ENCODE results near the gene KCNIP3.
"Not testable (repeated sequence)": the region's sequence is repeated elsewhere in the genome, so short reads cannot be mapped to it uniquely, and the experiment has no call there.

The KCNIP3 gene

GRCh38 chr2:95402370-95403203 is 105.4 kb downstream of the KCNIP3 start, which contains the start of gene FAHD2A:
Gene FAHD2A, plus strand, starts transcription at chr2:95402708. Its CDS starts 2,851 bp downstream, at chr2:95405559.
- peak; percentile 75 to 95 for DNase-seq (ENCODE audit: extremely low read depth in 1 of 2, low read depth in 1 of 2)

GRCh38 chr2:95403204-95403721 is 106.1 kb downstream of the KCNIP3 start:
- DNase-seq (ENCODE audit: extremely low read depth in 1 of 2, low read depth in 1 of 2) = not testable (repeated sequence)

- DNase-seq (ENCODE audit: extremely low read depth in 1 of 2, low read depth in 1 of 2) = not testable (repeated sequence)
Measured at GRCh38 chr2:95403824-95404223, 106.7 kb downstream of the KCNIP3 start.

GRCh38 chr2:95404676-95405075 is 107.5 kb downstream of the KCNIP3 start:
- DNase-seq (ENCODE audit: extremely low read depth in 1 of 2, low read depth in 1 of 2) = not testable (repeated sequence)

- DNase-seq (ENCODE audit: extremely low read depth in 1 of 2, low read depth in 1 of 2) = not testable (repeated sequence)
Measured at GRCh38 chr2:95411239-95411638, 114.1 kb downstream of the KCNIP3 start.

GRCh38 chr2:95414015-95414594 is 117.0 kb downstream of the KCNIP3 start:
- peak in 1 of 2 donors; percentile 50 for DNase-seq (ENCODE audit: extremely low read depth in 1 of 2, low read depth in 1 of 2)

- not testable (repeated sequence) for DNase-seq (ENCODE audit: extremely low read depth in 1 of 2, low read depth in 1 of 2)
Measured at GRCh38 chr2:95415138-95415537, 118.0 kb downstream of the KCNIP3 start.

- not testable (repeated sequence) for DNase-seq (ENCODE audit: extremely low read depth in 1 of 2, low read depth in 1 of 2)
Measured at GRCh38 chr2:95415561-95415960, 118.4 kb downstream of the KCNIP3 start.

- DNase-seq (ENCODE audit: extremely low read depth in 1 of 2, low read depth in 1 of 2) = not testable (repeated sequence)
Measured at GRCh38 chr2:95427196-95427867, 130.2 kb downstream of the KCNIP3 start.

- not testable (repeated sequence) for DNase-seq (ENCODE audit: extremely low read depth in 1 of 2, low read depth in 1 of 2)
Measured at GRCh38 chr2:95429748-95430467, 132.8 kb downstream of the KCNIP3 start.

GRCh38 chr2:95433373-95433772 is 136.2 kb downstream of the KCNIP3 start:
- DNase-seq (ENCODE audit: extremely low read depth in 1 of 2, low read depth in 1 of 2) = not testable (repeated sequence)

- DNase-seq (ENCODE audit: extremely low read depth in 1 of 2, low read depth in 1 of 2) = not testable (repeated sequence)
Measured at GRCh38 chr2:95433973-95434372, 136.8 kb downstream of the KCNIP3 start.

GRCh38 chr2:95434507-95435076 is 137.4 kb downstream of the KCNIP3 start:
- DNase-seq (ENCODE audit: extremely low read depth in 1 of 2, low read depth in 1 of 2) = not testable (repeated sequence)

- not testable (repeated sequence) for DNase-seq (ENCODE audit: extremely low read depth in 1 of 2, low read depth in 1 of 2)
Measured at GRCh38 chr2:95435162-95435871, 138.2 kb downstream of the KCNIP3 start.

All from activated CD8-positive, alpha-beta memory T cell treated with anti-CD3 and anti-CD28 coated beads for 1 hour (primary cell).